ENCODE data around the gene LSM4.

LSM4 gene

GRCh38 chr19:18322759-18323460 is at the start of gene LSM4:
LSM4 (minus strand) TSS chr19:18323076; CDS start chr19:18323020, 56 bp downstream.
- peak within 1 kb of the TSS; percentile 94 for H3K27ac ChIP-seq

DNA sequence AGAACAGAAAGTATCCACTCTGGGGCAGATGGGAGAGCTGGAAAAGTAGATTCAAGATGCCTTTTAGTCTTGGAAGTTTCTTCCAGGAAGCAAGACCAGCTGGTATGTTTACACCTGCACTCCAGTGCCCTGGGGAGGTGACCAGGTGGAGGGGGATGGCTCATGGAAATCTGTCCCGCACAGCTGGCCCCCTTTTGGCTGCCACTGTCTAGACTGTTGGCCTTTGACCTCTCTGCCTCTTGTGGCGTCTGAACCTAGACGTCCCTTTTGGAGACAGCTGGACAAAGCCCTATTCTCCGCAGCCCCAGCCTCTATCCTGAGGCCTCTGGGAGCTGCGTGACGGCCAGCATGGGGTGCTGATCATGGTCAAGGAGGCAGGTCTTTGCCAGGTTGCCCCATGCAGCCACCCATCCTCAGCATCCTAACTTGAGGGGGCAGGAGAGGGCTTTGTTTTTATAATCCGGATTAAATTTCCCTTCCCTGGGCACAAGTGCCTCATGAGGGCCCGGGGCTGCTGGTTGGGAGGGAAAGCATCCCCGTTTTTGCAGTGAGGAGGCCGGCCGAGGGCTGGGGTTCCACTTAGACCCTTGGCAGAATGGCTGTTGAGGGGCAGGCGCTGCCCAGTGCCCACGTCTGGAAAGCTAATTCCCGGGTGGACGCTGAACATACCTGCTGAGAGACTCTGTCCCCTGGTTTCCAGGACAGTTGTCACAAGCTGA is 45.8 kb upstream of the LSM4 start:
- H3K27ac ChIP-seq, result peak overlapping the region; percentile 99
- TF ChIP-seq CTCF (conservative IDR thresholded peaks at IDR 0.05), result no peak

More at GRCh38 chr19:18322759-18323460, at the start of gene LSM4:
- TF ChIP-seq CTCF (conservative IDR thresholded peaks at IDR 0.05), result peak; percentile 51

DNA sequence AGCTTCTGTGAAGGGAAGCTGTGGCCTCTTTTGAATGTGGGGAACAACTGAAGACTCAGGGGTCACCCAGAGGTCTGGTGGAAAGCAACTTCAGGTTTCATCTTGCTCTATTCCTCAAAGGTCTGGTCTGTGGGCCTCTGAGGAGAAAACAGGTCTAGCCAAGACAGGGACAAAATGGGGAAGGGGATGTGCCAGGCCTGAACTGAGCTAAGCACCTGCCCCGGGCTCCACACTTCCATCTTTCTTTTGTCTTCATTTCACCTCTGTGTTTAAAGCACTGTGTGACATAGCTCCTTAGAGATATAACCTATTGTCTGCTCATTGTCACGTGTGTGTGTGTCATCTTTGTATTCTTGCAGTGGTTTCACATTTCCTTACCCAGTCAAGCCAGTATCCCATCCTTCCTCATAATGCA is 43.2 kb upstream of the LSM4 start:
- TF ChIP-seq CTCF (conservative IDR thresholded peaks at IDR 0.05), result no peak
- H3K27ac ChIP-seq, result peak overlapping the region; percentile 99

DNA sequence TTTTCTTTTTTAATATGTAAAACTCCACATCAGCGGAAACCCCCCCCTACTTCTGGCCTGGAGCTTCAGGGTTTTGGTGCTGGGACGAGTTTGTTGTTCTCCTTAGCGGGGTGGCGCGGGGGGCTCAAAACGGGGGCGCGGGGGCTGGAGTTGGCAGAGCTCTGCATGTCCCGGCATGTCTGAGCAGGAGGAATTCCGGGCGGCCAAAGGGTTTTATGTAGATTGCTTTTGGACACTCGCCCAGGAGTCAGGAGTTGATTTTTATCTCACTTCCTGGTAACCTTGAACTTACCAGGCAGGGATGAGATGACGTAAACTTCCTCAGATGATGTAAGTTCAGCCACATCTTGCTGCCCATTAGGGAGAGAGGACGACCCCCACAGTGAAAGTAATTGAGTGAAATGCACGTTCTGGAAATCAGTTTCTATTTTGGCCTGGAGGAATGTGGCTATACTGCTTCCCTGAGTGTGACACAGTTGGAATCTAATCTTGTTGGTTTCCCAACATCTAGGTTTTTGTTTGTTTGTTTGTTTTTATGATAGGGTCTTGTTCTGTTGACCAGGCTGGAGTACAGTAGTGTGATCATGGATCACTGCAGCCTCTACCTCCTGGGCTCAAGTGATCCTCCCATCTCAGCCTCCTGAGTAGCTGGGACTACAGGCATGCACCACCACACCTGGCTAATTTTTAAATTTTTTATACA is 42.1 kb upstream of the LSM4 start:
- no peak for TF ChIP-seq CTCF (conservative IDR thresholded peaks at IDR 0.05)

DNA sequence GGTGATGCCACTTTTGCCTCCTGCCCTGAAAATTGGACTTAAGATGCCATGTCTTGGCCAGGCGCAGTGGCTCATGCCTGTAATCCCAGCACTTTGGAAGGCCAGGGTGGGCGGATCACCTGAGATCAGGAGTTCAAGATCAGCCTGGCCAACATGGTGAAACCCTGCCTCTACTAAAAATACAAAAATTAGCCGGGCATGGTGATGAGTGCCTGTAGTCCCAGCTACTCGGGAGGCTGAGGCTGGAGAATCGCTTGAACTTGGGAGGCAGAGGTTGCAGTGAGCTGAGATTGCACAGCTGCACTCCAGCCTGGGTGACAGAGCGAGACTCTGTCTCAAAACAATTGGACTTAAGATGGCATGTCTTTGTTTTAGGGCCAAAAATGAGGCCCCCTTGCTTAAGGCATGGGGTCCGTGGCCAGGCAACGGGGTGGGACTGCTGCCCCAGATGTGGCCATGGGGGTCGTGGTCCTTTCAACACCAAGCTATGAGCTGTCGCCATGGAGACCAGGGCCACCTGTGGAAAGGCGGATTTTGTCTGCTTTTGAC is 41.5 kb upstream of the LSM4 start:
- peak overlapping the region; percentile 99 for H3K27ac ChIP-seq

More for the DNA sequence above, 42.1 kb upstream of the LSM4 start:
- H3K27ac ChIP-seq, result peak overlapping the region; percentile 99

DNA sequence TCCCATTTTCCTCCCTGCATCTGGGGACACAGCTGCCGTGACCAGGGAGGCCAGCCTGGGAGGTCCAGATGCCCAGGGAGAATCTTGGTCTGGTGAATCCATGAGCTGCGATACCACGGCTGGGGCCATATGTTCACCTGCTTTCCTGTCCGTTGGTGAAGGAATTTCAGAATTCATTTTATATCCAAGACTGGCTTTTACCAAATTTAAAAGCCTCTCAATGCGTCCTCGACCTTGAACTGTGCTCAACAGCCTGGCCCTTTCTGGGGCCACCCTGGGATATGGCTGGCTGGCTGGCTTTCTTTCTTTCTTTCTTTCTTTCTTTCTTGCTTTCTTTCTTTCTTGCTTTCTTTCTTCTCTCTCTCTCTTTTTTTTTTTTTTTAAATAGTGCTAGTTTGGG is 40.9 kb upstream of the LSM4 start:
- peak overlapping the region; percentile 99 for H3K27ac ChIP-seq
- TF ChIP-seq CTCF (conservative IDR thresholded peaks at IDR 0.05), result no peak

DNA sequence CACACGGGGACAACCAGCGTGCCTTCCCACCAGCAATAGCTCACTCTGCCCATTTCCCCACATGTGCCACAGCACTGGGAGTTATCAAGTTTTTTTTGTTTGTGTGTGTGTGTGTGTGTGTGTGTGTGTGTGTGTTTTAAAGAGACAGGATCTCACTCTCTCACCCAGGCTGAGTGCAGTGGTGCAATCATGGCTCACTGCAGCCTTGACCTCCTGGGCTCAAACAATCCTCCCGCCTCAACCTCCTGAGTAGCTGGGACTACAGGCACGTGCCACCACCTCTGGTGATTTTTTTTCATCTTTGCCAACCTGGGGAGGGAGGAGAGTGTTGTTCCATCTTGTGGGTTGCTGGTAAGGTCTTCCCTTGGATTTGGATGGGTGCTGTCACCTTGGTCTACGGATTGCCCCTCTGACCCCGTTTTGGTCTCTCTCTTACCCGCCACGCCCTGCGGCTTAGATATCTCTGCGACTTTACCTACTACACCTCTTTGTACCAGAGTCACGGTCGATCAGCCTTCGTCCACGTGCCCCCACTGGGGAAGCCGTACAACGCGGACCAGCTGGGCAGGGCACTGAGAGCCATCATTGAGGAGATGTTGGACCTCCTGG is 40.2 kb upstream of the LSM4 start:
- no peak for TF ChIP-seq CTCF (conservative IDR thresholded peaks at IDR 0.05)
- H3K27ac ChIP-seq, result peak overlapping the region; percentile 99
